GM12878 (cell line): ENCODE data around the gene GPALPP1. TPM values are rescaled to one million over a fixed set of nuclear protein-coding genes. Genes with fewer than 3 reads are reported as not detected.

Experiments
- BRCA1 ChIP-seq: IDR thresholded peaks from 2 replicates; pipeline ENCODE4 v1.6.1; 2011; ENCODE audit warnings: low read depth, low read length, improper control_type of control experiment
- CBX3 ChIP-seq: fragments of 200-600 bp; sonication (generic); IDR thresholded peaks from 2 replicates; pipeline ENCODE4 v1.6.1; 2016; ENCODE audit warnings: low read depth, borderline replicate concordance
- CBX5 ChIP-seq: sonication (generic); IDR thresholded peaks from 2 replicates; pipeline ENCODE4 v1.6.1; 2016; ENCODE audit warnings: low read depth, moderate library complexity, mild to moderate bottlenecking, inconsistent platforms
- CEBPZ ChIP-seq: fragments of 150-350 bp; IDR thresholded peaks from 2 replicates; pipeline ENCODE4 v1.6.1; 2016; ENCODE audit warnings: low read depth, low read length
- CHD4 ChIP-seq: fragments of 200-600 bp; sonication (generic); IDR thresholded peaks from 2 replicates; pipeline ENCODE4 v1.6.1; 2016; ENCODE audit warnings: mild to moderate bottlenecking
- HDGF ChIP-seq: fragments of 450-650 bp; IDR thresholded peaks from 2 replicates; pipeline ENCODE4 v1.6.1; 2016; ENCODE audit warnings: antibody characterized with exemption
- HSF1 ChIP-seq: fragments of 150-350 bp; IDR thresholded peaks from 2 replicates; pipeline ENCODE4 v1.6.1; 2014; ENCODE audit warnings: mild to moderate bottlenecking, low read depth, low read length
- IRF5 ChIP-seq: fragments of 450-650 bp; IDR thresholded peaks from 2 replicates; pipeline ENCODE4 v1.6.1; 2017; ENCODE audit warnings: borderline replicate concordance
- KAT2A ChIP-seq: conservative IDR thresholded peaks from 2 replicates; pipeline ENCODE4 v1.6.1; 2011; ENCODE audit warnings: low read depth, low read length; ENCODE audit not compliant: control insufficient read depth
- MTA2 ChIP-seq: fragments of 450-650 bp; IDR thresholded peaks from 2 replicates; pipeline ENCODE4 v1.6.1; 2016; ENCODE audit warnings: low read depth, mild to moderate bottlenecking, moderate library complexity
- MXI1 ChIP-seq: fragments of 150-350 bp; IDR thresholded peaks from 2 replicates; pipeline ENCODE4 v1.6.1; 2011; ENCODE audit warnings: low read depth, mild to moderate bottlenecking, inconsistent platforms, low read length, improper control_type of control experiment
- NFYA ChIP-seq: IDR thresholded peaks from 2 replicates; pipeline ENCODE4 v1.6.1; 2011; ENCODE audit warnings: low read depth, mild to moderate bottlenecking, low read length, improper control_type of control experiment, borderline replicate concordance
- POLR2AphosphoS2 ChIP-seq: IDR thresholded peaks from 2 replicates; pipeline ENCODE4 v1.6.1; 2011; ENCODE audit warnings: low read depth, mild to moderate bottlenecking, low read length, improper control_type of control experiment, moderate library complexity
- RAD51 ChIP-seq: fragments of 450-650 bp; IDR thresholded peaks from 2 replicates; pipeline ENCODE4 v1.6.1; 2016; ENCODE audit warnings: moderate library complexity, mild to moderate bottlenecking, inconsistent platforms
- RB1 ChIP-seq: fragments of 450-650 bp; formaldehyde crosslinking; IDR thresholded peaks from 2 replicates; pipeline ENCODE4 v1.6.1; 2017; ENCODE audit warnings: mild to moderate bottlenecking, borderline replicate concordance
- SKIL ChIP-seq: fragments of 450-650 bp; IDR thresholded peaks from 2 replicates; pipeline ENCODE4 v1.6.1; 2017; ENCODE audit warnings: mild to moderate bottlenecking, low read depth, inconsistent platforms; ENCODE audit not compliant: poor library complexity, severe bottlenecking
- SMAD5 ChIP-seq: IDR thresholded peaks from 2 replicates; pipeline ENCODE4 v1.6.1; 2016; ENCODE audit warnings: antibody characterized with exemption, low read depth
- SPI1 ChIP-seq: IDR thresholded peaks from 2 replicates; pipeline ENCODE4 v1.6.1; 2011; ENCODE audit warnings: low read depth, mild to moderate bottlenecking, low read length, moderate library complexity, borderline replicate concordance; ENCODE audit not compliant: insufficient read depth
- SREBF2 ChIP-seq: IDR thresholded peaks from 2 replicates; pipeline ENCODE4 v1.6.1; 2012; ENCODE audit warnings: mild to moderate bottlenecking, low read length
- SUPT20H ChIP-seq: IDR thresholded peaks from 2 replicates; pipeline ENCODE4 v1.6.1; 2011; ENCODE audit warnings: low read depth, mild to moderate bottlenecking, low read length, moderate library complexity, borderline replicate concordance; ENCODE audit not compliant: control insufficient read depth
- TCF3 ChIP-seq: IDR thresholded peaks from 2 replicates; pipeline ENCODE4 v1.6.1; 2012; ENCODE audit warnings: low read depth, mild to moderate bottlenecking, low read length, borderline replicate concordance; ENCODE audit not compliant: insufficient read depth
- ZZZ3 ChIP-seq: IDR thresholded peaks from 2 replicates; pipeline ENCODE4 v1.6.1; 2011; ENCODE audit warnings: low read depth; ENCODE audit not compliant: control insufficient read depth, insufficient read length
- polyA plus RNA-seq, 11 experiments: library from polyadenylated mRNA; depleted of rRNA in 4 of 11; unstranded in 6 of 11; stranded (reverse) in 5 of 11; fragments of >200 nt; fragmentation: Nextera tagmentation in 4 of 11; fragmentation: Illumina TruSeq in 1 of 11; extraction: Ambion mirVana in 4 of 11; extraction: Trizol in 1 of 11; gene quantifications; 1 replicate in 1 of 11; 2 replicates in 10 of 11; pipeline versions ENCODE4 v1.2.1 to v1.2.3, GENCODE V29; 2011 to 2016; ENCODE audit warnings: inconsistent platforms in 2 of 11, missing spikeins in 2 of 11, low read depth in 1 of 11
- total RNA-seq, 4 experiments: library from RNA; depleted of rRNA in 3 of 4; stranded (reverse); fragments of >200 nt in 3 of 4; fragmentation: Illumina TruSeq in 1 of 4; extraction: Trizol in 1 of 4; gene quantifications; 2 replicates each; pipeline versions ENCODE4 v1.2.1 to v1.2.3, GENCODE V29; 2013 to 2021

The GPALPP1 gene
- total and polyA plus RNA-seq, 10 of the 15 experiments (the other 5 are each of a cell fraction or from before 2014, with no cell fraction given), result 14.2 to 32.4 (median 27.9) TPM

GRCh38 chr13:44989071-44989889 lies at the start of gene GPALPP1, which contains the start of gene NUFIP1 (continued):
- TF ChIP-seq KAT2A (no peak), SPI1 (peak; percentile 17; the same call in 1 of the 2 replicates), CHD4 (no peak), SUPT20H (no peak), SKIL (peak; percentile 72), RB1 (peak; percentile 75; the same call in 1 of the 2 replicates), MTA2 (no peak), RAD51 (no peak), IRF5 (no peak), NFYA (no peak), HDGF (no peak), HSF1 (0 out of 2 replicates have a peak, but pooled peaks have one; percentile 40), SMAD5 (no peak), SREBF2 (no peak), POLR2AphosphoS2 (peak; percentile 75), CBX3 (no peak), CBX5 (no peak), ZZZ3 (no peak), MXI1 (peak; percentile 98), BRCA1 (no peak), CEBPZ (no peak), TCF3 (no peak)
